Measurements from ENCODE around the gene GPX4.

GPX4 gene, protein sequence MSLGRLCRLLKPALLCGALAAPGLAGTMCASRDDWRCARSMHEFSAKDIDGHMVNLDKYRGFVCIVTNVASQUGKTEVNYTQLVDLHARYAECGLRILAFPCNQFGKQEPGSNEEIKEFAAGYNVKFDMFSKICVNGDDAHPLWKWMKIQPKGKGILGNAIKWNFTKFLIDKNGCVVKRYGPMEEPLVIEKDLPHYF

DNA sequence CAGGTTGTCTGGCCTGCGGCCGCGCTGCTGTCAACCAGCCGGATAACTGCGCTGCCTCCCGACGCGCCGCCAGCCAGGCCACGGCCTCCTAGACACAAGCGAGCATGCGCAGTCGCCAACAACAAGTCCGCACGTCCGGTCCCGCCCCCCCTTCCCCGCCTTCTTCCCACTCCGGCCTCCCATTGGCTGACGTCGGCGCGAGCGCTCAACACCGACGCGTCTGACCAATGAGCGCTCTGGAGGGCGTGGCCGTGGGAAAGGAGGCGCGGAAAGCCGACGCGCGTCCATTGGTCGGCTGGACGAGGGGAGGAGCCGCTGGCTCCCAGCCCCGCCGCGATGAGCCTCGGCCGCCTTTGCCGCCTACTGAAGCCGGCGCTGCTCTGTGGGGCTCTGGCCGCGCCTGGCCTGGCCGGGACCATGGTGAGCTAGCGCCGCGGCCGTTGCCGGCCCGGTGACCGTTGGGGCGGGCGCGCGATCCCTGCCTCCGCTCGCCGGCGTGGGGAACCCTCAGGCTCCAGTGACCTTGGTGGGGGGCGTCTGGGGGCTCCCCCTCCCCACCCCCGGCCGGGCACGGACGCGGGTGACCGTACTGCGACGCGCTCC is at the start of gene GPX4:
GPX4 (plus strand) TSS at position 287 of the 603 bp plus-strand sequence; CDS start at position 337, 50 bp downstream.
- TF ChIP-seq CTCF (IDR thresholded peaks at IDR 0.05) = no peak

- TF ChIP-seq CTCF (IDR thresholded peaks at IDR 0.05) = no peak
Observed at GRCh38 chr19:1054102-1055027, 49.4 kb upstream of the GPX4 start.

- no peak for TF ChIP-seq CTCF (IDR thresholded peaks at IDR 0.05)
Observed at GRCh38 chr19:1055028-1055425, 48.8 kb upstream of the GPX4 start.

GRCh38 chr19:1055886-1056620 is 47.7 kb upstream of the GPX4 start:
- no peak for TF ChIP-seq CTCF (IDR thresholded peaks at IDR 0.05)

DNA sequence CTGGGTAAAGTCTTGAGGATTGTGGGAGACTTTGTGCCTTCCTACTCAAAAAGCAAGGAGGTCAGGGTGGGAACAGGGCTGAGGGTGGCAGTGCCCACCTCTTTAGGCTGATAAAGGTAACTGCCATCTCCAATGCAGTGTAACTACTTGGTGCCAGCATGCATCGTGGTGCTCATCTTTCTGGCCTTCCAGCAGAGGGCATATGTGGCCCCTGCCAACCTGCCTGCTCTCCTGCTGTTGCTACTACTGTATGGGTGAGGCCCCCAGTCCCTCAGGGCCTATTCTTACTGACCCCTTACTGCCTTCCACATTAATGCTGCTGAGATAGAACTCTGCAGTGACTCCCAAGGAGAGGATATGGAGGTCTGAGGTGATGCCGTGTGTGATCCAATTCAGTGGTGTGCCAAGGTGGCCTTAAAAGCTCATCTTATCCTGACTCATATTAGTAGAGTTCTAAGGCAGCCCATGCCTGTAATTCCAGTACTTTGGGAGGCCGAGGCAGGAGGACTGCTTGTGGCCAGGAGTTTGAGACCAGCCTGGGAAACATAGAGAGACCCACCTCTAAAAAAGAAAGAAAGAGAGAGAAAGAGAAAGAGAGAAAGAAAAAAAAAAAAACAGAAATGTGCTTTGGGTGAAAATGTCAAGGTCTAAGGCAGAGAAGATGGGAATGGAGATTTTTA is 46.5 kb upstream of the GPX4 start:
- TF ChIP-seq CTCF (IDR thresholded peaks at IDR 0.05) = no peak

DNA sequence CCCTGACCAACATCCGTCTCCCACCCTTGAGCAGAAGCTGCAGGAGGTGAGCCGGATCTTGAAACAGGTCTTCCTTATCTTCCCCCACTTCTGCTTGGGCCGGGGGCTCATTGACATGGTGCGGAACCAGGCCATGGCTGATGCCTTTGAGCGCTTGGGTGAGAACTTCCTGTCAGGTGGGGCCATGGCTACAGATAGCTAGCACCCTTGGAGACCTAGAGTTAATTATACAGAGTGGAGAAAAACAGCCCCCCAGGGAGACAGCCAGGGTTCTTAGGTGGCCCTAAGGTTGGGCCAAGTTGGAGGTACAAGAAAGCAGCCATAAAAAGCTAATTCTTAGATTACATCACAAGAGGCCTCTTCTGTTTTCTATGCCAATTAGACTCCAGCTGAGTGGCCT is 45.7 kb upstream of the GPX4 start:
- TF ChIP-seq CTCF (IDR thresholded peaks at IDR 0.05) = no peak

- TF ChIP-seq CTCF (IDR thresholded peaks at IDR 0.05) = no peak
Observed at GRCh38 chr19:1060689-1061088, 43.1 kb upstream of the GPX4 start.

Measured in LNCAP (cell line).